ENCODE results near the gene CDK6. TPM values are rescaled to one million over a fixed set of nuclear protein-coding genes. Genes with fewer than 3 reads are reported as not detected.

Gene CDK6
- total and polyA plus RNA-seq, 4 donors: 1.6 to 66.4 (median 12.1) TPM

DNA sequence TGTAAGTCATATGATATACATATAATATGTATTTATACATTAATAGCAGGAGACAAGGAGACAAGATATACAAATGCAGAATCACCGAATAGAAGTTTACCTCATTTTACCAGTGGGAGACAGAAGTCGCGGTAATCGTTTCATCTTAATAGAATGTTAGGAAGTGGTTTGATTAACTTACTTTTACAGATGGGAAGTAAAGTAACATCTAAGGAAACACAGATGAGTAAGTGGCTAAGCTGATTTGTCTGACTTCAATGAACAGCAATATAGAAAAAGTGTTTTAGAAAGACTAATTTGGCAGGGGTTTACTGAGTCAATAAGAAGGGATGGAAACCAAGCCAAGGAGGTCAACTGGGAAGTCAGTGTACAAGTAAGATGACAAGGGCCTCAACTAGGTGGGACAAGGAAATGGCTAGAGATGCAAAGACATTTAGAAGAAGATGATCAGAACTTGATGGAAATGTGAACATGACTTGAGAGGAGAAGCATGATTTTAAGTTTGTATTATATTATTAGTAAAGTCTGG lies 210.0 kb downstream of the CDK6 start:
- Histone ChIP-seq H3K27ac (ENCODE audit: low read depth in 1 of 2, low read length in 1 of 2) (no peak overlapping the region), H3K9ac (ENCODE audit: insufficient read depth in 1 of 2, low read length in 2 of 2) (no peak overlapping the region), H3K36me3 (ENCODE audit: control insufficient read depth in 4 of 4, insufficient read depth in 4 of 4, low read length in 4 of 4) (peaks cover 0 to 2% (median 0%) of the 10 kb centered on the region in 4 donors), H3K9me3 (ENCODE audit: control insufficient read depth in 4 of 4, insufficient read depth in 3 of 4, low read length in 3 of 4) (peaks cover 0 to 7% (median under 1%) of the 10 kb centered on the region in 4 donors), H3K4me1 (ENCODE audit: control insufficient read depth in 5 of 5, insufficient read depth in 5 of 5, low read length in 5 of 5) (peaks cover 0 to 19% (median 1%) of the 10 kb centered on the region in 5 donors), H3K4me3 (no peak overlapping the region), H3K27me3 (ENCODE audit: control insufficient read depth in 3 of 3, insufficient read depth in 3 of 3, low read length in 2 of 3) (no peaks in the 10 kb centered on the region)
- no peak for ATAC-seq (ENCODE audit: insufficient read depth, low FRiP score)
- TF ChIP-seq, protein P1, sequence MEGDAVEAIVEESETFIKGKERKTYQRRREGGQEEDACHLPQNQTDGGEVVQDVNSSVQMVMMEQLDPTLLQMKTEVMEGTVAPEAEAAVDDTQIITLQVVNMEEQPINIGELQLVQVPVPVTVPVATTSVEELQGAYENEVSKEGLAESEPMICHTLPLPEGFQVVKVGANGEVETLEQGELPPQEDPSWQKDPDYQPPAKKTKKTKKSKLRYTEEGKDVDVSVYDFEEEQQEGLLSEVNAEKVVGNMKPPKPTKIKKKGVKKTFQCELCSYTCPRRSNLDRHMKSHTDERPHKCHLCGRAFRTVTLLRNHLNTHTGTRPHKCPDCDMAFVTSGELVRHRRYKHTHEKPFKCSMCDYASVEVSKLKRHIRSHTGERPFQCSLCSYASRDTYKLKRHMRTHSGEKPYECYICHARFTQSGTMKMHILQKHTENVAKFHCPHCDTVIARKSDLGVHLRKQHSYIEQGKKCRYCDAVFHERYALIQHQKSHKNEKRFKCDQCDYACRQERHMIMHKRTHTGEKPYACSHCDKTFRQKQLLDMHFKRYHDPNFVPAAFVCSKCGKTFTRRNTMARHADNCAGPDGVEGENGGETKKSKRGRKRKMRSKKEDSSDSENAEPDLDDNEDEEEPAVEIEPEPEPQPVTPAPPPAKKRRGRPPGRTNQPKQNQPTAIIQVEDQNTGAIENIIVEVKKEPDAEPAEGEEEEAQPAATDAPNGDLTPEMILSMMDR (IDR thresholded peaks at IDR 0.05; ENCODE audit: control extremely low read depth, extremely low read depth): no peak
- 55 to 62% methylated on average over 4 of the region's 4 CpGs for WGBS, 2 donors
- DNase-seq: no peak

DNA sequence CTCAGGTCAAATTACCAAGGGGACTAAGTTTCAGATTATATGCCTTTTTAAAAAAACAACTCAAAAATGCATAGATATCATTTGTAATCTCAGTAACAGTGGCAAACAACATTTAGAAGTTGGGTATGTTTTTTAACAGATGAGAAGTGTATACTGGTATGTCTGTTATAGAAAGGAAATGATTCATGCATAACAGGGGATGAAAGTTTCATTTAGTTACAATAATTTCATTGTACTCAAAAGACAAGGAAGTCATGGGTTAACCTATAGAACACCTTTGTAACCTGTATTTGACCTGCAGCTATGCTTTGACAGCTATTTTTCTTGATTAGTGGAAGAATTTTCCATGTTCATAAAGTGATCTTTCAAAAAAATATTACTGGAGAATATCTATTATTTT lies 210.8 kb downstream of the CDK6 start:
- no peak overlapping the region for H3K4me3 ChIP-seq
- H3K27me3 ChIP-seq (ENCODE audit: control insufficient read depth in 3 of 3, insufficient read depth in 3 of 3, low read length in 2 of 3): no peaks in the 10 kb centered on the region
- ATAC-seq (ENCODE audit: insufficient read depth, low FRiP score) (no peak), DNase-seq (no peak)
- peaks cover 0 to 7% (median under 1%) of the 10 kb centered on the region in 4 donors for H3K9me3 ChIP-seq (ENCODE audit: control insufficient read depth in 4 of 4, insufficient read depth in 3 of 4, low read length in 3 of 4)
- H3K36me3 ChIP-seq (ENCODE audit: control insufficient read depth in 4 of 4, insufficient read depth in 4 of 4, low read length in 4 of 4): peaks cover 0 to 2% (median 0%) of the 10 kb centered on the region in 4 donors
- H3K4me1 ChIP-seq (ENCODE audit: control insufficient read depth in 5 of 5, insufficient read depth in 5 of 5, low read length in 5 of 5): peaks cover 0 to 13% (median 5%) of the 10 kb centered on the region in 5 donors
- TF ChIP-seq, protein P1 (IDR thresholded peaks at IDR 0.05; ENCODE audit: control extremely low read depth, extremely low read depth): no peak
- no peak overlapping the region for H3K27ac ChIP-seq (ENCODE audit: low read depth in 1 of 2, low read length in 1 of 2)
- no peak overlapping the region for H3K9ac ChIP-seq (ENCODE audit: insufficient read depth in 1 of 2, low read length in 2 of 2)

DNA sequence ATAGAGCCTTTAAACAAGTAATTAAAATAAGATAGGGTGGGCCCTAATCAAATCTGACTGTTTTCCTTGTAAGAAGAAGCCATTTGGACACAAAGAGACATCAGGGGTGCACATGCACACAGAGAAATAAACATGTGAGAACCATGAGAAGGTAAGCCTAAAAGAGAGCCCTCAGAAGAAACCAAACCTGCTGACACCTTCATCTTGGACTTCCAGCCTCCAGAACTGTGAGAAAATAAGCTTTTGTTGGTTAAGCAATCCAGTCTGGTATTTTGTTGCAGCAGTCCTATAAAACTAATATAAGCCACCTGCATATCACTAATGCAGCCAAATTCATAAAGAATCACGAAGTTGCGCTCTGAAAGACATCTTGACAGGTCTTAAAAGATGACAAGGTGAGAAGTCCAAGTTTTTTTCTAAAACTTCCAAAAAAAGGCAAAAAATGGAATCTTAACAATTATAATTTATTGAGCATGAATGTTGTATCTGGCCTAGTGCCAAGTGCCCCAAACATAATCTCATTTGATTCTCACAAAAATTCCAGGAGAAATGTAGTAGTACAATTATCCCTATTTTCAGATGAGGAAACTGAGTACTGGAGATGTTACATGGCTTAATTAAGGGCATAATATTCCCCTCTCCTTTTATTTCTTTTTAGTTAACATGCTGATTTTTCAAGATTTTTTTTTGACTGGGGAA lies 211.9 kb downstream of the CDK6 start:
- no peak for ATAC-seq (ENCODE audit: insufficient read depth, low FRiP score)
- WGBS, 2 donors: 96 to 99% methylated on average over 2 of the region's 2 CpGs

More for the DNA sequence above, 211.9 kb downstream of the CDK6 start:
- Histone ChIP-seq H3K9me3 (ENCODE audit: control insufficient read depth in 4 of 4, insufficient read depth in 3 of 4, low read length in 3 of 4) (peaks cover 0 to 3% (median 0%) of the 10 kb centered on the region in 4 donors), H3K4me1 (ENCODE audit: control insufficient read depth in 5 of 5, insufficient read depth in 5 of 5, low read length in 5 of 5) (peaks cover 0 to 11% (median 5%) of the 10 kb centered on the region in 5 donors), H3K9ac (ENCODE audit: insufficient read depth in 1 of 2, low read length in 2 of 2) (no peak overlapping the region), H3K27me3 (ENCODE audit: control insufficient read depth in 3 of 3, insufficient read depth in 3 of 3, low read length in 2 of 3) (no peaks in the 10 kb centered on the region), H3K4me3 (no peak overlapping the region), H3K27ac (ENCODE audit: low read depth in 1 of 2, low read length in 1 of 2) (no peak overlapping the region), H3K36me3 (ENCODE audit: control insufficient read depth in 4 of 4, insufficient read depth in 4 of 4, low read length in 4 of 4) (peaks cover 0 to 6% (median 0%) of the 10 kb centered on the region in 4 donors)
- TF ChIP-seq, protein P1 (IDR thresholded peaks at IDR 0.05; ENCODE audit: control extremely low read depth, extremely low read depth): no peak
- DNase-seq: no peak

All from lung (tissue), 12 donors.